ENCODE results near the gene PTEN.
"Not testable (repeated sequence)": the region's sequence is repeated elsewhere in the genome, so short reads cannot be mapped to it uniquely, and the experiment has no call there.

The PTEN gene

DNA sequence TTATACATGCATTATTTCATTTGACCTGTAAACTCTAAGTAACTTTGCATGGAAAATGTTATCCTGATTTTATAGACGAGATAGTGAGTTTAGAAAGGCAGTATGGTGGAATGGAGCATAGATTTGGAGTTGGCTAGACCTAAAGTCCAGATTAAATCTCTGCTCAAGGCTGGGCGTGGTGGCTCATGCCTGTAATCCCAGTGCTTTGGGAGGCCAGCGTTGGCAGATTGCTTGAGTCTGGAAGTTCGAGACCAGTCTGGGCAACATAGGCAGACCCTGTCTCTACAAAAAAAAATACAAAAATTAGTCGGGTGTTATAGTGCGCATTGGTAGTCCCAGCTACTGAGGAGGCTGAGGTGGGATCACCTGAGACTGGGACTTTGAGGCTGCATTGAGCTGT lies 9.4 kb downstream of the PTEN start:
- DNase-seq (ENCODE audit: low read depth) = no peak

DNA sequence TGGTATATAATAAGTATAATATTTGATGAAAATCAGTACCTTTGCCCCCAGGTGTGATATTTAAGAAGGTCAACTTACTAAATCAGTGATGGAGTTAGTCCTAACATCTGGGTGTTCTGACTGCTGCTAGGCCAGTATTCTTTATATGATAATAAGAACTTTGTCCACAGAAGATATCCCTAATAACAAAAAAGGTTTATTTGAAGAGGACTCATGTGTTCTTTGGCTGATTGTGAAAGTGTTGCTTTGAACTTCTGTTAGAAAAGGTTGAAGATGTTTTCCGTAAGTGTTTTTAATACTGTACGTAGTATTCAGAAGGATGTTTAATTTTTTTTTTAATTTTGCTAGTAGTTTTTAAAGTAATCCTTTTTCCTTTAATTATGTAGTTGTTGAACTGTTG lies 10.2 kb downstream of the PTEN start:
- no peak for DNase-seq (ENCODE audit: low read depth)

DNA sequence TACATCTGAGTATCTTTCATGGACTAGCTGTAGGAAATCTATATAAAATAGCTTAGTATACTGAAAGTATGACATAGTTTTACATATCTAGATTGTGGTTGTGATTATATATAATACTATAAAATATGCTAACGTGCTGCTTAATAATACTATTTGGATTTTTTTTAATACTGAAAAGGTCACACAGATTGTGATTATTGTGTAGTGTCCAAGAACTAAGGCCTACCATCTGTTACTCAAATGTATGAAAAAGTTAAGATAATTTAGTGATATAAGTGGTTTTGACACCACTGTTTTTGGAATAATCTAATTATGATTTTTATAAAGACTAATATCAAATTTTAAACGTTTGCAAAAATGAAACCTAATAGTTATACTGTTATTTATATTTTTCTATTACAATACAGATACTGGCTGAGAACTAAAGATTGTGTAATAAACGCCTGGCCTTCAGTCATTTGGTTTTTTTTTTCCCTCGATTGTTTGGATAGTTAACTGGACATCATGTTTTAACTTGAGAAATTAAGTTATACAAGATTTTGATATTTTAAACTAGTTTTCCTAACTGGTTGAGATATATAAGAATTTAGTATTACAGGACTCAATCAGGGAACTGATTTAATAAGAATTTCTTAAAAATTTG lies 12.6 kb downstream of the PTEN start:
- DNase-seq (ENCODE audit: low read depth) = no peak

DNA sequence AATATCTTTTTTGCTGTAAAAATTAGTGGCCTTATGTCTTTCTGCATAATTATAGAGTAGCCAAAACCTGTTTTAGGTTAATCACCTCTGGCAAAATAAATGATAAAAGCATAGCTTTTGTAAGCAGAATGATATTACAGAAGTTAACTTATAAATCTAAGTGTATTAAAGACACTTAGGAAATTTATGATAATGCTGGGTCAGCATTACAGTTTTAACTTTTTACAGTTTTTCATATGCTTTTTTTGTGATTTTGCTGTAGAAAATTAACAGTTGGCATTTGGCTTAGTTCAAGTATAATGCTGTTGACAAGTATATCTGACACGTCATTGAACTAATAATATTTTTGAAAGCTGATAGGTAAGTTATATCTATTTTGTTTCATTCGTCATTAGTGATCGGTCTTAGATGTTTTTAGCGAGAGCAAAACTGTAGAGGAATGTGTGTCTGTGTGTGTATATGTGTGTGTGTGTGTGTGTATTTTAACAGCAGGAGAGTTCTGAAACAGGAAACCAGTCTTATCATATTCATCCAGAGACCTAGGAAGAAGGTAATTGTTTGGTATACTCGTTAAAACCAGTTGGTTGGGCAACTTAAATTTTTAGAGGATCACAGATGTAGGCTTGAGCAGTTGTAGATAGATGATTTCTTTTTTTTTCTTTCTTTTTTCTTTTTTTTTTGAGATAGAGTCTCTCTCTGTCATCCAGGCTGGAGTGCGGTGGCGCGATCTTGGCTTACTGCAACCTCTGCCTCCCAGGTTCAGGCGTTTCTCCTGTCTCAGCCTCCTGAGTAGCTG lies 15.4 kb downstream of the PTEN start:
- DNase-seq (ENCODE audit: low read depth) = no peak

DNA sequence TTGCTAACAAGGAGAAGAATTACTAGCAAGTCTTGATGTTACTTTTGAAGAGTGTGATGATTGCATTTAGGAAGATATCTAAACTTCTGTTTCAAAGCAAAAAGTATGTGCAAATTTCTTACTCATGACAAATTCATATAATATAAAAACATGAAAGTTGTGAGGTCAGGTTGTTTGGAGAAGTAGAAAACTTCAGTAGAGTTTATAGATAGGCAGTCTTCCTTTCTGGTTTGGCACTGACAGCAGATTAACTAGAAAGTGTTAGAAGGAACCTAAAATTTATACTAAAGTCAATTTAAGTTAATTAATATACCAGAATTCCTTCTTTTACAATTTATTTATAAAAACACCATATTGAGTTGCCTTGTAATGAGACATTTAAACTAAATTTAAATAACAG lies 16.9 kb downstream of the PTEN start:
- no peak for DNase-seq (ENCODE audit: low read depth)

DNA sequence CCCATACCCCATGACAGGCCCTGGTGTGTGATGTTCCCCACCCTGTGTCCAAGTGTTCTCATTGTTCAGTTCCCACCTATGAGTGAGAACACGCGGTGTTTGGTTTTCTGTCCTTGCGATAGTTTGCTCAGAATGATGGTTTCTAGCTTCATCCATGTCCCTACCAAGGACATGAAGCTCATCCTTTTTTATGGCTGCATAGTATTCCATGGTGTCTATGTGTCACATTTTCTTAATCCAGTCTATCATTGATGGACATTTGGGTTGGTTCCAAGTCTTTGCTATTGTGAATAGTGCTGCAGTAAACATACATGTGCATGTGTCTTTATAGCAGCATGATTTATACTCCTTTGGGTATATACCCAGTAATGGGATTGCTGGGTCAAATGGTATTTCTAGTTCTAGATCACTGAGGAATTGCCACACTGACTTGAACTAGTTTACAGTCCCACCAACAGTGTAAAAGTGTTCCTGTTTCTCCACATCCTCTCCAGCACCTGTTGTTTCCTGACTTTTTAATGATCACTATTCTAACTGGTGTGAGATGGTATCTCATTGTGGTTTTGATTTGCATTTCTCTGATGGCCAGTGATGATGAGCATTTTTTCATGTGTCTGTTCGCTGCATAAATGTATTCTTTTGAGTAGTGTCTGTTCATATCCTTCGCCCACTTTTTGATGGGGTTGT lies 18.1 kb downstream of the PTEN start:
- not testable (repeated sequence) for DNase-seq (ENCODE audit: low read depth)

DNA sequence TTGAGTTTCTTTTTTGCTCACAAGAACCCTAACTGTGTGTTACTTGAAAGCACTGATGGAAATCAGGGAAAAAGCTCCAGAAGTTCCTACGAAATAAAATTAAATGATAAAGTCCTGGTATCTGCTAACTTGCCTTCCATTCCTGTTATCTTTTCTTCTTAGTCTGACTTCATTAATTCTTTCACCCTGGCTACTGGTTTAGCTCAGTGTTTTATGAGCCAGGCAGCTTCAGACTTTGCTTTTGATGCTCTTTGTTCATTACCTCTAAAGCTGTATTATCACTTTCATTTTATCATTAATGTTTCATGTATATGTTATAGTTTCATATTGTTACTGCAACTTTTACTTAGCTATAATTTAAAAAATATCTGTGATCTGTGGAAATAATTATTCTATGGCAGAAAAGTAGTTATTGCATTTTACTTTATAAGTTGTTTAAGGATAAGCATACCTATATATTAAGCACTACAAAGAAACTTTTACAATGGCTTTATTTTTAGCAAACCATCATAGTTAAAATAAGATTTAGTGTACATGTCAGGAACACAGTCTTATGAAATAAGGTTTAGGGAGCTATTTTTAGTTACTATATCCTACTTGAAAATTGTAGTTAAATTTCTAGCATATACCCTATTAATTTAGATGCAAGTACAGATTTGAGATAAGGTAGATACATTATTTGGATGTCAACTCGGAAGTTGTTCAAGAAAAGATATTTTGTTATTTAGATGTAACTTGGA lies 19.3 kb downstream of the PTEN start:
- no peak for DNase-seq (ENCODE audit: low read depth)

DNA sequence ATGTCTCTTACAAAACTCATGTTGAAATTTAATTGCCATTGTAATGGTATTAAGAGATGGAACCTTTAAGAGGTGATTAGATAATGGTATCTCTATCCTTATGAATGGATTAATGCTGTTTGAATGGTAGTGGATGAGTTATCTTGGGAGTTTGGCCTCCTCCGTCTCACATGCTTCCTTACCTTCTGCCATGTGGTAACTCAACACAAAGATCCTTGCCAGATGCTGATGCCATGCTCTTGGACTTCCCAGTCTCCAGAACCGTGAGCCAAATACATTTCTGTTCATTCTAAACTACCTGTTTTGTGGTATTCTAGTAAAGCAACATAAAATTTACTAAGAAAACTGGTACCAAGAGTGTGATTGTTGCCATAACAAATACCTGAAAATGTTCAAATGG lies 23.2 kb downstream of the PTEN start:
- no peak for DNase-seq (ENCODE audit: low read depth)

DNA sequence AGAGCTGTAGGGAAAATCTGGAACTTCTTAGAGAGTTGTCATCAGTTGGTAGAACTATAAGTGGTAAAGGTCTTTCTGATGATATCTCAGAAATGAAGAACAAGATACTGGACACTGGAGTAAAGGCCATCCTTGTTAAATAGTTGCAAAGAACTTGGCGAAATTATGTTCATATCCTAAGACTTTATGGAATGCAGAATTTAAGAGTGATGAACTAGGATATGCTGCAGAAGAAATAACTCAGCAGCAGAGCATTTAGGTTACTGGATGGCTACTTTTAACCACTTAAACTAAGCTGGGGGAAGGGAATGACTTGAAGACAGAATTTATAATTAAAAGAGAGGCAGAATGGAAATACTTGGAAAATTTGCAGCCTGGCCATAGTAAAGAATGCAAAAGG lies 23.7 kb downstream of the PTEN start:
- DNase-seq (ENCODE audit: low read depth) = no peak

DNA sequence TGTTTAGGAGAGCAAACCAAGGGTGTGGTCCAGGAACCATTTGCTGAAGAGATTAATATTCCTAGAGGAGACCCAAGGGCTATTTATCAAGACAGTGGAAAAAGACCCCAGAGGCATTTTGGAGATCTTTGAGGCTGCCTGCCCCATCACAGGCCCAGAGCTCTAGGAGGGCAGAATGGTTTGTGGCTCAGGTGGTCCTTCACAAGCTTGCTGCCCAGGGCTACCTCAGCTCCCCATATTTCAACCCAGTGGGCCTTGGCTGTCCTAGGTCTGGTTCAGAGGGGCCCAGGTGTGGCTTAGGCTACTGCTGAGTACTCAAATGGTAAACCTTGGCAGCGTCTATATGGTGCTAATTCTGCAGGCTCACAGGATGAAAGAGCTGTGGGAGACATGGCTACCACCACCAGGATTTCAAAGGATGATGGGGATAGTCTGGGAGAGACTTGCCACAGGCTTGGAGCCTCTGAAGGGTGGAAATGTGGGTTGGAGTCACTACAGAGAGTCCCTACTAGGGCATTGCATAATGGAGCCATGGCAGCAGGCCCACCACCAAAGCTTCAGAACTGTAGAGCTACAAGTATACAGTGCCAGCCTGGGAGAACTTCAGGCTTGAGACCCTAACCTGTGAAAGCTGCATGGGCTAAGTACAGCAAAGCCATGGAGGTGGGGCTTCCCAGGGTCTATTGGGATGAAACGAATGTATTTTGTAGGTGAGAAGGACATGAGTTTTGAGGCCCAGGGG lies 24.3 kb downstream of the PTEN start:
- DNase-seq (ENCODE audit: low read depth) = no peak

DNA sequence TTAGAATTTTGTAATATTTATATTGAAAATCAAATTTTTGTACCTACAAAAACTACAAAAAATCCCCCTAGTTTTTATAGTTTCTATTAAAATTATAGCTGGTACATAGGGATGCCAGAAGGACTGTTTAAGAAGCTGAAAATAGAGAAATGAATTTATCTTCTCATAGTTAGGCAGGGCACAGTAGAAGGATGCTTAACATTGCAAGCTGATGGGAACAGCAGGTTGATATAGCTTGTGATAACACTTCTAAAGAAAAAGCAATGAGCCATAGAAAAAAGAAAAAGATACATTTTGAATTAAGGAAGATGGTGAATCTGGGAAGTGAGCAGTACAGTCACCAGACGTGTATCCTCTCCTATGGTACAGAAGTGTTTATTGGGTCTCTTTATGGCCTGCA lies 32.0 kb downstream of the PTEN start:
- no peak for DNase-seq (ENCODE audit: low read depth)

DNA sequence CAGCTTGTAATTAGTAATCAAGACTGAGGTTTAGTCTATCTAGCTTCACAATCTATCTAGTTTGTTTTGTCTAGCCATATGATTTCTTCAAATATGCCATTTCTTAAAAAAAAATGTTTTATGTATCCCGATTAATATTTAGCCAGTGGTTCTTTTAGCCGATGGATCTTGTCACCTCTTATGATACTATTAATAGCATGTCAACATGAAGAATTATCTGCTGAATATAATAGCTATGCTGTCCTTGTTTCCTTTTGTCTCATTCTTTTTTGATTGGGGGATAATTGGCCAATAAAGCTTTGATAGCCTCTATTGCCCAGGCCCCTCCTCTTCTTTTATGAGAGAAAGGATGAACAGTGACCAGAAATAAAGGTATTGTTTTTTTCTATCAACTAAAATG lies 32.8 kb downstream of the PTEN start:
- DNase-seq (ENCODE audit: low read depth) = no peak

DNA sequence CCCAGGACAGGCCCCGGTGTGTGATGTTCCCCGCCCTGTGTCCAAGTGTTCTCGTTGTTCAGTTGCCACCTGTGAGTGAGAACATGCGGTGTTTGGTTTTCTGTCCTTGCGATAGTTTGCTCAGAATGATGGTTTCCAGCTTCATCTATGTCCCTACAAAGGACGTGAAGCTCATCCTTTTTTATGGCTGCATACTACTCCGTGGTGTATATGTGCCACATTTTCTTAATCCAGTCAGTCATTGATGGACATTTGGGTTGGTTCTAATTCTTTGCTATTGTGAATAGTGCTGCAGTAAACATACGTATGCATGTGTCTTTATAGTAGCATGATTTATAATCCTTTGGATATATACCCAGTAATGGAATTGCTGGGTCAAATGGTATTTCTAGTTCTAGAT lies 34.5 kb downstream of the PTEN start:
- not testable (repeated sequence) for DNase-seq (ENCODE audit: low read depth)

DNA sequence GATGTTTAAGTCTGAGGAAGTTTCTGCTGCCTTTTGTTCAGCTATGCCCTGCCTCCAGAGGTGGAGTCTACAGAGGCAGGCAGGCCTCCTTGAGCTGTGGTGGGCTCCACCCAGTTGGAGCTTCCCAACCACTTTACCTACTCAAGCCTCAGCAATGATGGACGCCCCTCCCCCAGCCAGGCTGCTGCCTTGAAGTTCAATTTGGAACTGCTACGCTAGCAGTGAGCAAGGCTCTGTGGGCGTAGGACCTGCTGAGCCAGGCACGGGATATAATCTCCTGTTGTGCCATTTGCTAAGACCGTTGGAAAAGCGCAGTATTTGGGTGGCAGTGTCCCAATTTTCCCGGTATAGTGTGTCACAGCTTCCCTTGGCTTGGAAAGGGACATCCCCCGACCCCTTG lies 40.0 kb downstream of the PTEN start:
- not testable (repeated sequence) for DNase-seq (ENCODE audit: low read depth)

DNA sequence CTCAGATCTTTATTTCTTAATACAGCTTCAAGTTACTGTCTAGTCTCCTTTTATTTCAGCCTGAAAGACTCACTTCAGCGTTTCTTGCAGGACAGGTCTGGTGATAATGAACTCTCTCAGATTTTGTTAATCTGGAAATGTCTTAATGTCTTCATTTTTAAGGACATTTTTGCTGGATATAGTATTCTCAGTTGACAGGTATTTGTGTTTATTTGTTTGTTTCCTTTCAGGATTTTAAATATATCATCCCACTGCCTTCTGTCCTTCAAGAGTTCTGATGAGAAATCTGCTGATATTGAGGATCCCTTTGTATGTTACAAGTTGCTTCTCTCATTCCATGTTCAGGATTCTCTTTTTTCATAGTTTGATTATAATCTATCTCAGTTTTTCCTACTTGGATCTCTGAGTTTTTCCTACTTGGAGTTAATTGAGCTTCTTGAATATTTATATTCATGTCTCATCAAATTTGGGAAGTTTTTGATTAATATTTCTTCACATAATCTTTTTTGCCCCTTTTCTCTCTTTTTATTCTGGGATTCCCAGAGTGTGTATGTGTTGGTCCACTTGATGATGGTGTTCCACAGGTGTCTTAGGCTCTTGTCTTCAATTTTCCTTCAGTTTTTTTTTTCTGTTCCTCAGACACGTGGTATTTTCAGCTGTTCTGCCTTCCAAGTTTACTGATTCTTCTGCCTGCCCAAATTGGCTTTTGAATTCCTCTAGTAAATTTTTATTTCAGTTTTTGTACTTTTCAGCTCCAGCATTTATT lies 49.9 kb downstream of the PTEN start:
- no peak for DNase-seq (ENCODE audit: low read depth)

DNA sequence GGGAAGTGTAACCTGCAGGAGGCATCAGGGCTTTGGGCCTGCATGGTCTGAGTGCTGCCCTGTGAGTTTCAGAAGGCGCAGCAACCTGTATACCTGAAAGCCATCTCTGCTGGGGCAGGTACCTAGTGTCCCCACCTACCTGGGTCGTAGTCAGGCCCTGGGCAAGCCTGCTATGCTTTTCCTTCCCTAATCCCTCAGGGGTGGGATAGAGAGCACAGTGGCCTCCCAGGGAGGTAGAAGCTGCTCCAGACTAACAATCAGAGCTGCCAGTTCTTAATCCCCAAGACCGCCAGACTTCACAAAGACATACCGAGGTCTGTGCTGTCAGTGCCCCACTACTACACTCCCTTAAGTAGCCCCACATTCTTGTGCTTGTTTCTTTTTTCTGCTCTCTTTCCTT lies 52.0 kb downstream of the PTEN start:
- DNase-seq (ENCODE audit: low read depth) = no peak

DNA sequence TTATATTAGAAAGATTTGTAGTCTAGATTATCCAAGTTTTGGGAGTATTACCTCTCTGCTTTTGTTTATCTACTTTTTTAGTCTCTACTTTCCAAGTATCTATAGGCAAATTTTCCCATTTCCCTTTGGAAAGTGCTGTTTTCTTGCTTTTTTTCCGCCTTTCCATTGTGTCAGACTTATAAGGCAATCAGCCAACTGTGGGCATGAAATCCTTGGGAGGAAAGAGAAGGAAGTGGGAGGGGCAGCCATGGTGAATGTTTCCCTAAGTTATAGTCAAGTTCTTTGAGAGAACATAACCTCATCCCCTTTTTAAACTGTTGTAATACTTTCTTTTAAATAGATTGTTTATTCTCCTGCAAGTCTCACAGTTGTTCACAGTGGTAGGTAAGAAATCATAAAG lies 52.6 kb downstream of the PTEN start:
- peak; percentile 37 for DNase-seq (ENCODE audit: low read depth)

DNA sequence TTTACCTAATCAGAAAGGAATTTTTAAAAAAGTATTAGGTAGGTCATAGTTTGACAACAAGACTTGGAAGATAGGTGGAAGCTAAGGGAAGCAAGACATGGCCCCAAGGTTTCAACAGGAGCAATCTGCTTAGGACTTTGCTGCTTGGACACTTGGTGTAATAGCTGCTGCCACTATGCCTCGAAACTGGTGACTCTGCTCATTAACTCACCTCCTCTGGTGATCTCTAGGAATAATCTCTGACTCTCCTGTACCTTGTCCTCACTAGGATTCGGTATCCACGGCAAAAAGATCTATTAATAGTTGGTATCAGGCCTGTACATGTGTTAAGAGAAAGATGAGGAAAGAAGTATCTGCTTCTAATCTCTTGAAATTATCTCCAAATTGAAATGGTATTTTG lies 53.1 kb downstream of the PTEN start:
- no peak for DNase-seq (ENCODE audit: low read depth)

DNA sequence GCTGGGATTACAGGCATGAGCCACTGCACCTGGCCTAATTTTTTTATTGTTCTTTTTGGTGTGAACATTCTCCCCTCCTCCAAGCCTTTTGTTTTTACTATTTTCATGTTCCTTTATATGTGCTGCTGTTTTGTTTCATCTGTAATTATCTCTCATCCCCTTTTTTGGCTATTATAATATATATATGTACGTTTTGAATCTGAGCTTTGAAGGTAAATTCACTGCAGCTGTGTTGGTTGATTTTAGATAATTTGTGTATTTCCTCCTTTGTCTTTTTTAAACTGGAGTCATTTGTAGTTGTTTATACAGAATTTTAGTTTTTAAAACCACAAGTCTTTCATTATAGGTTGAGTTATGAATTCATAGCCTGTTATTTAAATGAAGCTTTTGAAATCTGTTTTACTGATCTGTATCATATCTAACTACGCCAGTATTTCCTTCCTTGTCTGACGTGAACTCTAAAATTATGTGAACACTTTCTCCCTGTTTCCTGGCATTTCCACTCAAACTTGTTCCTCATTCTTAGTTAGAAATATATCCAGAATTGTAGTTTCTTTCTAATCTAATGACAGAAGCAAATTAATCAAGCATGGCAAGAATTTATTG lies 54.9 kb downstream of the PTEN start:
- DNase-seq (ENCODE audit: low read depth) = no peak

DNA sequence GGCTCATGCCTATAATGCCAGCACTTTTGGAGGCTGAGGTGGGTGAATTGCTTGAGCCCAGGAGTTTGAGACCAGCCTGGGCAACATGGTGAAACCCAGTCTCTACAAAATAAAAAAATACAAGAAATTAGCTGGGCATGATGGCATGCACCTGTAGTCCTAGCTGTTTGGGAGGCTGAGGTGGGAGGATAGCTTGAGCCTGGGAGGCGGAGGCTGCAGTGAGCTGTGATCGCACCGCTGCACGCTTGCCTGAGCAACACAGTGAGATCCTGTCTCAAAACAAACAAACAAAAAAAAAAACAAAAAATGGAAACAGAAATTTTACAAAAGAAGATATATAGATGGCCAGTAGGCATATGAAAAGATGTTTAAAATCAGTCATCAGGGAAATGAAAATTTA lies 57.1 kb downstream of the PTEN start:
- DNase-seq (ENCODE audit: low read depth) = no peak

Measured in fibroblast of gingiva (primary cell).